ENCODE measurements around the gene INPPL1.

INPPL1 gene

GRCh38 chr11:72236774-72237111 lies 12.2 kb downstream of the INPPL1 start:
- TF ChIP-seq, protein P1, sequence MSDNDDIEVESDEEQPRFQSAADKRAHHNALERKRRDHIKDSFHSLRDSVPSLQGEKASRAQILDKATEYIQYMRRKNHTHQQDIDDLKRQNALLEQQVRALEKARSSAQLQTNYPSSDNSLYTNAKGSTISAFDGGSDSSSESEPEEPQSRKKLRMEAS (IDR thresholded peaks at IDR 0.05; ENCODE audit: low read depth, low read length): no peak
- no peak for TF ChIP-seq MYC (IDR thresholded peaks at IDR 0.05; ENCODE audit: low read depth, low read length)
- TF ChIP-seq, protein P2, sequence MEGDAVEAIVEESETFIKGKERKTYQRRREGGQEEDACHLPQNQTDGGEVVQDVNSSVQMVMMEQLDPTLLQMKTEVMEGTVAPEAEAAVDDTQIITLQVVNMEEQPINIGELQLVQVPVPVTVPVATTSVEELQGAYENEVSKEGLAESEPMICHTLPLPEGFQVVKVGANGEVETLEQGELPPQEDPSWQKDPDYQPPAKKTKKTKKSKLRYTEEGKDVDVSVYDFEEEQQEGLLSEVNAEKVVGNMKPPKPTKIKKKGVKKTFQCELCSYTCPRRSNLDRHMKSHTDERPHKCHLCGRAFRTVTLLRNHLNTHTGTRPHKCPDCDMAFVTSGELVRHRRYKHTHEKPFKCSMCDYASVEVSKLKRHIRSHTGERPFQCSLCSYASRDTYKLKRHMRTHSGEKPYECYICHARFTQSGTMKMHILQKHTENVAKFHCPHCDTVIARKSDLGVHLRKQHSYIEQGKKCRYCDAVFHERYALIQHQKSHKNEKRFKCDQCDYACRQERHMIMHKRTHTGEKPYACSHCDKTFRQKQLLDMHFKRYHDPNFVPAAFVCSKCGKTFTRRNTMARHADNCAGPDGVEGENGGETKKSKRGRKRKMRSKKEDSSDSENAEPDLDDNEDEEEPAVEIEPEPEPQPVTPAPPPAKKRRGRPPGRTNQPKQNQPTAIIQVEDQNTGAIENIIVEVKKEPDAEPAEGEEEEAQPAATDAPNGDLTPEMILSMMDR (IDR thresholded peaks at IDR 0.05; ENCODE audit: low read depth, low read length): no peak
- no peak for TF ChIP-seq POLR2A (IDR thresholded peaks at IDR 0.05; ENCODE audit: extremely low read depth, insufficient read length)

GRCh38 chr11:72237112-72237931 lies 12.8 kb downstream of the INPPL1 start:
- no peak overlapping the region for H3K4me3 ChIP-seq (ENCODE audit: low read depth, low read length)
- no peak for DNase-seq (ENCODE audit: low read depth)
- TF ChIP-seq, protein P1 (IDR thresholded peaks at IDR 0.05; ENCODE audit: low read depth, low read length): no peak
- TF ChIP-seq, protein P2 (IDR thresholded peaks at IDR 0.05; ENCODE audit: low read depth, low read length): no peak
- TF ChIP-seq POLR2A (IDR thresholded peaks at IDR 0.05; ENCODE audit: extremely low read depth, insufficient read length) (no peak), MYC (IDR thresholded peaks at IDR 0.05; ENCODE audit: low read depth, low read length) (no peak)

More at GRCh38 chr11:72236774-72237111, 12.2 kb downstream of the INPPL1 start:
- H3K4me3 ChIP-seq (ENCODE audit: low read depth, low read length): no peak overlapping the region
- no peak for DNase-seq (ENCODE audit: low read depth)

GRCh38 chr11:72238040-72238450 lies 13.5 kb downstream of the INPPL1 start:
- DNase-seq (ENCODE audit: low read depth): peak; percentile 75
- TF ChIP-seq POLR2A (IDR thresholded peaks at IDR 0.05; ENCODE audit: extremely low read depth, insufficient read length): no peak
- TF ChIP-seq, protein P1 (IDR thresholded peaks at IDR 0.05; ENCODE audit: low read depth, low read length): no peak
- TF ChIP-seq MYC (IDR thresholded peaks at IDR 0.05; ENCODE audit: low read depth, low read length): no peak
- TF ChIP-seq, protein P2 (IDR thresholded peaks at IDR 0.05; ENCODE audit: low read depth, low read length): peak; percentile 89
- no peak overlapping the region for H3K4me3 ChIP-seq (ENCODE audit: low read depth, low read length)

DNA sequence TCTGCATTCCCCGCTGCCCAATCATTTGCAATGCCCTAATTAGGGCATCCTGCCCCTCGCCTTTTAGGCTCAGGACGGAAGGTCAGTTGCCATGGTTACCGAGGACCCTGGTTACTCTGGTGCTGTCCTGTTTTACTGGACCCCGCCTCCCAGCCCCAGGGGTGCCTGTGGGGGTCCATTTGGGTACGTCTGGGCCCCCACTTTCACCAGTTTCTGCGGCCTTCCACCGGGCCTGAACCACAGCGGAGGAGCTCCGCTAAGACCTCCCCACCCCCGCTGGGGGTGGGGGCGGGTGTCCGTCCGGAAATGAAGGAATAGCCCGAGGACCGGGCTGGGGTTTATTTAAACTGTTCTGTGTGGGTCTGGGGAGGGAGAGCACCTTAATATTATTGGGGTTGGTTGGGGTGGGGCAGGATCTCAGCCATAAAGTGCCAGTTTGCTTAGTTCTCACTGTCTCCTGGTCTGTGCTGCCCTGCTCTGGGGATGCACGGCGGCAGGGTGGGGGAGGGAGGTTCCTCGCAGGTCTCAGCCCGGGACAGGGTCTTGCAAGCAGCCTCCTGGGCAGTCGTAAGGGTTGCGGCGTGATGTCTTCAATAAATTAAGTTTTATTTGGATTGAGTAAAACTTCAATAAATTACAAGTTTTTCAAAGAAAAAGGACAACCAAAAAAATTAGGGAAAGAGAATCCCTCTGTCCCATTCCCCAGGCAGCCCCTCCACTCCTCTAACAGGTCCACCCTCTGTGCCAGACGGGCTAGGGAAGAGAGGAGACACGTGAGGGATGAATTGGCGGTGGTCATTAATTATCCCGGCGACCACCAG lies 14.1 kb downstream of the INPPL1 start:
- DNase-seq (ENCODE audit: low read depth): no peak
- no peak overlapping the region for H3K4me3 ChIP-seq (ENCODE audit: low read depth, low read length)
- no peak for TF ChIP-seq POLR2A (IDR thresholded peaks at IDR 0.05; ENCODE audit: extremely low read depth, insufficient read length)
- TF ChIP-seq MYC (IDR thresholded peaks at IDR 0.05; ENCODE audit: low read depth, low read length): no peak
- TF ChIP-seq, protein P2 (IDR thresholded peaks at IDR 0.05; ENCODE audit: low read depth, low read length): no peak
- TF ChIP-seq, protein P1 (IDR thresholded peaks at IDR 0.05; ENCODE audit: low read depth, low read length): no peak

GRCh38 chr11:72239313-72239848 lies 14.8 kb downstream of the INPPL1 start:
- no peak overlapping the region for H3K4me3 ChIP-seq (ENCODE audit: low read depth, low read length)
- DNase-seq (ENCODE audit: low read depth): peak; percentile 59
- TF ChIP-seq, protein P1 (IDR thresholded peaks at IDR 0.05; ENCODE audit: low read depth, low read length): no peak
- TF ChIP-seq POLR2A (IDR thresholded peaks at IDR 0.05; ENCODE audit: extremely low read depth, insufficient read length) (peak; percentile 19), MYC (IDR thresholded peaks at IDR 0.05; ENCODE audit: low read depth, low read length) (no peak)
- TF ChIP-seq, protein P2 (IDR thresholded peaks at IDR 0.05; ENCODE audit: low read depth, low read length): no peak

All from NB4 (cell line).